ENCODE results near the gene CTSG.
"Not testable (repeated sequence)": the region's sequence is repeated elsewhere in the genome, so short reads cannot be mapped to it uniquely, and the experiment has no call there.

Gene CTSG

GRCh38 chr14:24576182-24576581 is at the start of gene CTSG:
Gene CTSG (minus strand): TSS chr14:24576250. CDS start chr14:24576223, 27 bp downstream.
- DNase-seq, result no peak

GRCh38 chr14:24613747-24614146 is 37.7 kb upstream of the CTSG start:
- DNase-seq, result no peak

GRCh38 chr14:24613241-24613640 is 37.2 kb upstream of the CTSG start:
- DNase-seq, result no peak

- no peak for DNase-seq
Measured at GRCh38 chr14:24612196-24612595, 36.1 kb upstream of the CTSG start.

GRCh38 chr14:24609655-24610344 is 33.8 kb upstream of the CTSG start, which contains the start of gene GZMH:
Gene GZMH (minus strand): TSS chr14:24609685. CDS start chr14:24609613, 72 bp downstream.
- peak; percentile 37 for DNase-seq

- DNase-seq, result no peak
Measured at GRCh38 chr14:24607635-24608514, 31.8 kb upstream of the CTSG start.

GRCh38 chr14:24607081-24607480 is 31.0 kb upstream of the CTSG start:
- DNase-seq, result no peak

- no peak for DNase-seq
Measured at GRCh38 chr14:24606297-24606696, 30.2 kb upstream of the CTSG start.

- peak; percentile 82 for DNase-seq
Measured at GRCh38 chr14:24605435-24606190, 29.6 kb upstream of the CTSG start.

- DNase-seq, result no peak
Measured at GRCh38 chr14:24597403-24597802, 21.4 kb upstream of the CTSG start.

GRCh38 chr14:24595073-24595808 is 19.2 kb upstream of the CTSG start:
- DNase-seq, result no peak

GRCh38 chr14:24591004-24591403 is 15.0 kb upstream of the CTSG start:
- DNase-seq, result not testable (repeated sequence)

GRCh38 chr14:24584402-24584801 is 8.4 kb upstream of the CTSG start:
- not testable (repeated sequence) for DNase-seq

- no peak for DNase-seq
Measured at GRCh38 chr14:24578558-24578957, 2.5 kb upstream of the CTSG start.

GRCh38 chr14:24576771-24577170 is 721 bp upstream of the CTSG start:
- no peak for DNase-seq

GRCh38 chr14:24574206-24574774 is 1.8 kb downstream of the CTSG start:
- DNase-seq, result no peak

GRCh38 chr14:24566318-24566717 is 9.7 kb downstream of the CTSG start:
- no peak for DNase-seq

- DNase-seq, result no peak
Measured at GRCh38 chr14:24565766-24566165, 10.3 kb downstream of the CTSG start.

- no peak for DNase-seq
Measured at GRCh38 chr14:24563505-24563904, 12.5 kb downstream of the CTSG start.

- DNase-seq, result no peak
Measured at GRCh38 chr14:24556756-24557155, 19.3 kb downstream of the CTSG start.

- not testable (repeated sequence) for DNase-seq
Measured at GRCh38 chr14:24549064-24549463, 27.0 kb downstream of the CTSG start.

GRCh38 chr14:24542346-24542936 is 33.6 kb downstream of the CTSG start:
- DNase-seq, result no peak

Data from stimulated activated CD4-positive, alpha-beta T cell treated with anti-CD3 and anti-CD28 coated beads, Interleukin-15, amount 100 ng/mL, for 24 hours (primary cell).